Kidney (tissue), 14 donors: Measurements from ENCODE around the gene AATK. TPM values are rescaled to one million over a fixed set of nuclear protein-coding genes. Genes with fewer than 3 reads are reported as not detected.

Experiments used
- DNase-seq, 5 donors: peaks; one replicate each; pipeline ENCODE4 v3.0.0-alpha.2; 2013 to 2020
- FAIRE-seq: peaks from 2 replicates; lab custom pipeline; 2012; peaks lifted over from hg19 to GRCh38; lab: Jason Lieb, UNC
- H3K27ac ChIP-seq, 2 donors: one replicate each; pipeline ENCODE4 v1.7.0; 2013; ENCODE audit warnings: low read depth in 2 of 2, low read length in 2 of 2, inconsistent platforms in 1 of 2
- H3K27me3 ChIP-seq: one replicate; pipeline ENCODE4 v1.7.1; 2013; ENCODE audit warnings: low read length, inconsistent platforms; ENCODE audit not compliant: control insufficient read depth, insufficient read depth
- H3K36me3 ChIP-seq, 3 donors: one replicate each; pipeline versions ENCODE4 v1.7.0 to v1.7.1; 2013; ENCODE audit warnings: low read length in 3 of 3, control low read depth in 1 of 3, inconsistent platforms in 1 of 3; ENCODE audit not compliant: insufficient read depth in 3 of 3, control insufficient read depth in 2 of 3
- H3K4me1 ChIP-seq, 3 donors: one replicate each; pipeline versions ENCODE4 v1.7.0 to v1.7.1; 2013; ENCODE audit warnings: low read length in 3 of 3, inconsistent platforms in 1 of 3, low read depth in 1 of 3; ENCODE audit not compliant: control insufficient read depth in 2 of 3, insufficient read depth in 2 of 3
- H3K4me3 ChIP-seq, 3 donors: one replicate each; pipeline versions ENCODE4 v1.7.0 to v1.8.1; 2013; ENCODE audit warnings: low read length in 3 of 3, control low read depth in 1 of 3, inconsistent platforms in 1 of 3
- H3K9ac ChIP-seq, 3 donors: one replicate each; pipeline versions ENCODE4 v1.7.0 to v1.7.1; 2013; ENCODE audit warnings: low read length in 3 of 3, control low read depth in 1 of 3, inconsistent platforms in 1 of 3
- H3K9me3 ChIP-seq, 3 donors: one replicate each; pipeline versions ENCODE4 v1.7.0 to v1.7.1; 2013; ENCODE audit warnings: low read length in 3 of 3, control low read depth in 1 of 3, inconsistent platforms in 1 of 3; ENCODE audit not compliant: control insufficient read depth in 2 of 3, insufficient read depth in 1 of 3
- intact Hi-C: fragments of 100-400 bp; cut with DNase I; formaldehyde crosslinking; loops from one replicate; pipeline ENCODE4 v1.11.1; 2022
- polyA plus RNA-seq: library from polyadenylated mRNA; stranded (reverse); fragments of 350-450 nt; fragmentation: Illumina TruSeq; extraction: RNeasy Lipid Tissue Mini Kit (QIAGEN cat#74804); gene quantifications from one replicate; pipeline ENCODE4 v1.2.3, GENCODE V29; 2014; ENCODE audit warnings: low read depth, low replicate concordance; ENCODE audit not compliant: insufficient read depth
- total RNA-seq: library from RNA; stranded (reverse); fragmentation: NEBNext Ultra II Directional; extraction: Animal tissue kit (Norgen Biotek cat#: 25700); gene quantifications from one replicate; pipeline ENCODE4 v1.2.1, GENCODE V29; 2021
- TF ChIP-seq, protein P1 (sequence below): IDR thresholded peaks from 3 replicates; pipeline ENCODE4 v1.5.1; 2012; ENCODE audit warnings: mild to moderate bottlenecking, moderate library complexity, borderline replicate concordance; ENCODE audit not compliant: insufficient read depth; ENCODE audit errors: extremely low read depth
- donor health status: control.
- donor health status: control.
- donor health status: control.
- donor health status: control.
- donor health status: control.
- donor health status: DM: yes; HTN: yes; CAD: no.
- donor health status: Normal renal cell carcinoma (clear cell type).

The AATK gene
- total and polyA plus RNA-seq, 2 donors from 2014 or later = 0.65 to 4.2 TPM

DNA sequence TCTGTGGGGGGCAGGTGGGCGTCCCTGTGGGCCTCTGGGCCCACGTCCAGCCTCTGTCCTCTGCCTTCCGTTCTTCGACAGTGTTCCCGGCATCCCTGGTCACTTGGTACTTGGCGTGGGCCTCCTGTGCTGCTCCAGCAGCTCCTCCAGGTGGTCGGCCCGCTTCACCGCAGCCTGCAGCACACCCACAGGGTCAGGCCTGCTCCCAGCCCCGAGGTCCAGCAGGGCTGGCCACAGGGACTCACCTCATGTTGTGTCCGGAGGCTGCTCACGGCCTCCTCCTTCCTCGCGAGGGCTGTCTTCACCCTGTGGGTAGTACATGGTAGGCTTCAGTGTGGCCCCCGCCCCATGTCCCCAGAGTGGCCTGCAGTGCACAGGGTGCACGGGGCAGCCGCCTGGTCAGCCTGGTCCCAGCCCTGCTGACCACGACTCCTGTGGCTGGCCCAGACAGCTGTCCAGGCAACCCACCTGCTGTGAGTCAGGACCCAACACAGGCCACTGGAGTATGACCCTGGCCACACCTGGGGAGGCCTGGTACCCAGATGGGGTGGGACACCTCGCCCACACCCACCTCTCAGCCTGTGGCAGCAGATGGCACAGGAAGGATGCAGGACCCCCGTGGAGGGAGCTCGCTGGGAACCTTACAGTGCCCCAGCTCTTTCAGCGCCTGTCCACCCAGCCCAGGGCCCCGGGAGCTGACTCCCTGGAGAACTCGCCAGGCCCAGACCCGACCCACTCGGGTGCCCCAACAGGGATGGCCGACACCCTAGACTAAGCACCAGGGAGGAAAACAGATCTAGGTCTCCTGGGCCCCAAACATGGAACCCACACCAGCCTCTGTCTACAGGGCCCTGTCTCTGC, 23.9 kb upstream of the AATK start:
- intact Hi-C loops = no loop called here
- no peak for FAIRE-seq
- no peak overlapping the region for H3K27ac ChIP-seq
- H3K4me3 ChIP-seq = no peak overlapping the region
- H3K4me1 ChIP-seq = no peaks in the 10 kb centered on the region
- TF ChIP-seq, protein P1, sequence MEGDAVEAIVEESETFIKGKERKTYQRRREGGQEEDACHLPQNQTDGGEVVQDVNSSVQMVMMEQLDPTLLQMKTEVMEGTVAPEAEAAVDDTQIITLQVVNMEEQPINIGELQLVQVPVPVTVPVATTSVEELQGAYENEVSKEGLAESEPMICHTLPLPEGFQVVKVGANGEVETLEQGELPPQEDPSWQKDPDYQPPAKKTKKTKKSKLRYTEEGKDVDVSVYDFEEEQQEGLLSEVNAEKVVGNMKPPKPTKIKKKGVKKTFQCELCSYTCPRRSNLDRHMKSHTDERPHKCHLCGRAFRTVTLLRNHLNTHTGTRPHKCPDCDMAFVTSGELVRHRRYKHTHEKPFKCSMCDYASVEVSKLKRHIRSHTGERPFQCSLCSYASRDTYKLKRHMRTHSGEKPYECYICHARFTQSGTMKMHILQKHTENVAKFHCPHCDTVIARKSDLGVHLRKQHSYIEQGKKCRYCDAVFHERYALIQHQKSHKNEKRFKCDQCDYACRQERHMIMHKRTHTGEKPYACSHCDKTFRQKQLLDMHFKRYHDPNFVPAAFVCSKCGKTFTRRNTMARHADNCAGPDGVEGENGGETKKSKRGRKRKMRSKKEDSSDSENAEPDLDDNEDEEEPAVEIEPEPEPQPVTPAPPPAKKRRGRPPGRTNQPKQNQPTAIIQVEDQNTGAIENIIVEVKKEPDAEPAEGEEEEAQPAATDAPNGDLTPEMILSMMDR = peak; percentile 9
- no peaks in the 10 kb centered on the region for H3K36me3 ChIP-seq
- no peaks in the 10 kb centered on the region for H3K9me3 ChIP-seq
- no peak for DNase-seq
- H3K27me3 ChIP-seq = no peaks in the 10 kb centered on the region
- H3K9ac ChIP-seq = no peak overlapping the region

DNA sequence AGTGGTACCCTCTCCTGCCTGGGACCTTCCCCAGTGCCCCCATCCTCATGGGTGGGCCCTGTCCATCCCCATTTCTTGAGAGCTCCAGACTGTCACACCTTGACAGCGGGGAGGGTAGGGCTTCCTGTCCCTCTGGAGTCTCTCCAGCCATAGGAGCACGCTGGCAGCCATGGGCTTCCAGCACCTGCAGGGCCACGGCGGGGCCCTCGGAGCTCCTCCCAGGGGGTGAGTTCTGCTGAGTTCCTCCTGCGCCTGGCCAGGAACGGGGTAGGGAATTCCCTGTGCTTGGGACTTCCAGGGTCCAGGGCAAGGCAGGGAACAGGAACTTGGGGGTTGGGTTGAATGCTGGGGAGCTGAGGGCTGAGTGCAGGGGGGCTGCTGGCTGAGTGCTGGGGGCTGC, 23.0 kb upstream of the AATK start:
- intact Hi-C loops = no loop called here
- H3K9ac ChIP-seq = no peak overlapping the region
- H3K27ac ChIP-seq = no peak overlapping the region
- no peak overlapping the region for H3K4me3 ChIP-seq
- no peaks in the 10 kb centered on the region for H3K4me1 ChIP-seq
- FAIRE-seq (no peak), DNase-seq (no peak)
- TF ChIP-seq, protein P1 = no peak
- H3K27me3 ChIP-seq = no peaks in the 10 kb centered on the region
- H3K9me3 ChIP-seq = no peaks in the 10 kb centered on the region
- H3K36me3 ChIP-seq = no peaks in the 10 kb centered on the region

DNA sequence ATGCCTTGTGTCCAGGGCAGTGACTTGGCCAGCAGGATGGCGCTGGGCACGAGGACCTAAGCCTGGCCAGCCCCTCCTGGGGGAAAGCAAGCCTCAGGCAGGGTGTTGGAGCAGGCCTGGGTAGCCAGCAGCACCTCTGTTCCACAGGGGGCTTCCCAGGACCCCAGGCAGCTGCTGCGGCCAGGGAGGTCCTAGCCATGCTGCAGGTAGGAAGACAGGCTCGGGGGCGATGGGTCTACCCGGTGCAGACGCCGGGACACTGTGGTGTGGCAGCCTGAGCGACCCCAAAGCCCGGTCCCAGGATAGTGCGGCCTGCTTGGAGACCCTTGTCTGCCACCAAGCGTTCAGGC, 22.4 kb upstream of the AATK start:
- no peaks in the 10 kb centered on the region for H3K9me3 ChIP-seq
- no peak for DNase-seq
- no peaks in the 10 kb centered on the region for H3K36me3 ChIP-seq
- H3K27ac ChIP-seq = no peak overlapping the region
- no peak overlapping the region for H3K9ac ChIP-seq
- FAIRE-seq = no peak
- no peaks in the 10 kb centered on the region for H3K4me1 ChIP-seq
- H3K4me3 ChIP-seq = no peak overlapping the region
- intact Hi-C loops = no loop called here
- H3K27me3 ChIP-seq = no peaks in the 10 kb centered on the region
- TF ChIP-seq, protein P1 = no peak
